ENCODE measurements around the gene TNP2. TPM values are rescaled to one million over a fixed set of nuclear protein-coding genes. Genes with fewer than 3 reads are reported as not detected.

Gene TNP2
- total RNA-seq, 1 experiment from 2014 or later: not detected

- no peaks in the 10 kb centered on the region for H3K9me2 ChIP-seq (ENCODE audit: insufficient read depth)
- H3K36me3 ChIP-seq (ENCODE audit: control insufficient read depth in 1 of 2, insufficient read depth in 2 of 2, low read length in 2 of 2): no peaks in the 10 kb centered on the region
- no peaks in the 10 kb centered on the region for H3K9me3 ChIP-seq (ENCODE audit: control insufficient read depth in 1 of 2, insufficient read depth in 1 of 2, low read depth in 1 of 2, low read length in 2 of 2)
- H2AFZ ChIP-seq (ENCODE audit: low read depth, low read length, poor library complexity, severe bottlenecking): no peak overlapping the region
- ChIA-PET CTCF (interaction anchor here (1.7 kb wide), 1 partner anchor 55 kb away, joined by 3 read pairs; no protein-coding TSS in a partner anchor), RAD21 (ENCODE audit: low non-redundant PET in 1 of 2, low total read pairs in 2 of 2, uncharacterized antibody in 2 of 2, unreplicated experiment in 2 of 2) (no interaction called here), POLR2A (interaction anchor here (1.4 kb wide), 1 partner anchor 46 kb away, joined by 4 read pairs; the partner anchor contains the start of gene SOCS1)
- TF ChIP-seq FOSL1 (IDR thresholded peaks at IDR 0.05; ENCODE audit: low read depth) (no peak), SRF (IDR thresholded peaks at IDR 0.05; ENCODE audit: low read depth) (no peak), EZH2 (IDR thresholded peaks at IDR 0.05) (no peak), POLR2AphosphoS5 (IDR thresholded peaks at IDR 0.05; ENCODE audit: low read depth, low read length) (no peak), JUND (IDR thresholded peaks at IDR 0.05) (no peak), SP1 (IDR thresholded peaks at IDR 0.05; ENCODE audit: low read depth) (no peak), ZNF274 (IDR thresholded peaks at IDR 0.05; ENCODE audit: low read depth, low read length) (no peak), EGR1 (IDR thresholded peaks at IDR 0.05; ENCODE audit: low read depth) (no peak), CBX3 (IDR thresholded peaks at IDR 0.05; ENCODE audit: low read depth) (no peak), RAD21 (IDR thresholded peaks at IDR 0.05; ENCODE audit: low read depth) (no peak), ZFX (IDR thresholded peaks at IDR 0.05) (no peak), MAX (IDR thresholded peaks at IDR 0.05) (no peak), TCF7L2 (IDR thresholded peaks at IDR 0.05; ENCODE audit: borderline replicate concordance, extremely low read depth, insufficient read depth, insufficient read length) (no peak), REST (IDR thresholded peaks at IDR 0.05; ENCODE audit: low read depth) (no peak), ZBTB33 (IDR thresholded peaks at IDR 0.05; ENCODE audit: extremely low read depth, insufficient replicate concordance, low read length) (no peak), POLR2A (IDR thresholded peaks at IDR 0.05; ENCODE audit: borderline replicate concordance, extremely low read depth, insufficient read depth, insufficient read length) (no peak)
- no peaks in the 10 kb centered on the region for H3K79me2 ChIP-seq (ENCODE audit: insufficient read depth, low read length)
- H3K4me3 ChIP-seq (replicated peaks in 1 of 2; ENCODE audit: low read depth in 1 of 2, low read length in 2 of 2): no peak overlapping the region
- intact Hi-C loops (cut with micrococcal nuclease): no loop called here
- no peak for DNase-seq (ENCODE audit: low read depth, low spot score)
- H3K4me1 ChIP-seq (ENCODE audit: control insufficient read depth in 1 of 2, insufficient read depth in 2 of 2, low read length in 2 of 2): no peaks in the 10 kb centered on the region
- no peak for ATAC-seq
- no peak overlapping the region for H3K9ac ChIP-seq (ENCODE audit: low read length)
- H3K4me2 ChIP-seq (ENCODE audit: low read length): no peak overlapping the region
- no peak overlapping the region for H3K27ac ChIP-seq (ENCODE audit: low read depth, low read length)
- no peaks in the 10 kb centered on the region for H3K27me3 ChIP-seq (ENCODE audit: insufficient read depth, low read length)
- no peaks in the 10 kb centered on the region for H4K20me1 ChIP-seq (ENCODE audit: insufficient read depth)
- BruUV-seq (replicated peaks): no TSS peak
Observed at GRCh38 chr16:11301645-11302501, 32.7 kb upstream of the TNP2 start.
